Coronary artery (tissue), 2 donors: Measurements from ENCODE around the gene TNFRSF8.

Source experiments
- DNase-seq: peaks from one replicate; pipeline ENCODE4 v3.0.0-alpha.2; 2017; ENCODE audit warnings: low spot score
- H3K27ac ChIP-seq, 2 donors: fragments of 200-600 bp; sonication (generic); one replicate each; pipeline ENCODE4 v1.5.1; 2016 to 2019
- H3K4me3 ChIP-seq: fragments of 200-600 bp; sonication (generic); 2 replicates; pipeline ENCODE4 v1.5.1; 2016; ENCODE audit warnings: mild to moderate bottlenecking, moderate library complexity
- TF ChIP-seq, protein P1 (sequence below): fragments of 200-600 bp; sonication (generic); IDR thresholded peaks from one replicate; pipeline ENCODE4 v1.5.1; 2019; ENCODE audit warnings: antibody characterized with exemption

The TNFRSF8 gene

GRCh38 chr1:12186679-12186985 lies 123.5 kb downstream of the TNFRSF8 start:
- peak overlapping the region in 1 of 2 donors; percentile 89 for H3K27ac ChIP-seq
- DNase-seq, result no peak
- no peak overlapping the region for H3K4me3 ChIP-seq
- TF ChIP-seq, protein P1, sequence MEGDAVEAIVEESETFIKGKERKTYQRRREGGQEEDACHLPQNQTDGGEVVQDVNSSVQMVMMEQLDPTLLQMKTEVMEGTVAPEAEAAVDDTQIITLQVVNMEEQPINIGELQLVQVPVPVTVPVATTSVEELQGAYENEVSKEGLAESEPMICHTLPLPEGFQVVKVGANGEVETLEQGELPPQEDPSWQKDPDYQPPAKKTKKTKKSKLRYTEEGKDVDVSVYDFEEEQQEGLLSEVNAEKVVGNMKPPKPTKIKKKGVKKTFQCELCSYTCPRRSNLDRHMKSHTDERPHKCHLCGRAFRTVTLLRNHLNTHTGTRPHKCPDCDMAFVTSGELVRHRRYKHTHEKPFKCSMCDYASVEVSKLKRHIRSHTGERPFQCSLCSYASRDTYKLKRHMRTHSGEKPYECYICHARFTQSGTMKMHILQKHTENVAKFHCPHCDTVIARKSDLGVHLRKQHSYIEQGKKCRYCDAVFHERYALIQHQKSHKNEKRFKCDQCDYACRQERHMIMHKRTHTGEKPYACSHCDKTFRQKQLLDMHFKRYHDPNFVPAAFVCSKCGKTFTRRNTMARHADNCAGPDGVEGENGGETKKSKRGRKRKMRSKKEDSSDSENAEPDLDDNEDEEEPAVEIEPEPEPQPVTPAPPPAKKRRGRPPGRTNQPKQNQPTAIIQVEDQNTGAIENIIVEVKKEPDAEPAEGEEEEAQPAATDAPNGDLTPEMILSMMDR, result no peak

GRCh38 chr1:12188115-12188514 lies 125.0 kb downstream of the TNFRSF8 start:
- TF ChIP-seq, protein P1, result no peak
- H3K27ac ChIP-seq, result peak overlapping the region in 1 of 2 donors; percentile 37
- no peak overlapping the region for H3K4me3 ChIP-seq
- no peak for DNase-seq

- H3K27ac ChIP-seq, result no peak overlapping the region
These were observed 125.7 kb downstream of the TNFRSF8 start for GRCh38 chr1:12188657-12189327.

GRCh38 chr1:12189328-12189682 lies 126.2 kb downstream of the TNFRSF8 start:
- DNase-seq, result no peak
- H3K27ac ChIP-seq, result no peak overlapping the region
- TF ChIP-seq, protein P1, result no peak
- no peak overlapping the region for H3K4me3 ChIP-seq

More at GRCh38 chr1:12188657-12189327, 125.7 kb downstream of the TNFRSF8 start:
- no peak for DNase-seq
- no peak overlapping the region for H3K4me3 ChIP-seq
- TF ChIP-seq, protein P1, result no peak

DNA sequence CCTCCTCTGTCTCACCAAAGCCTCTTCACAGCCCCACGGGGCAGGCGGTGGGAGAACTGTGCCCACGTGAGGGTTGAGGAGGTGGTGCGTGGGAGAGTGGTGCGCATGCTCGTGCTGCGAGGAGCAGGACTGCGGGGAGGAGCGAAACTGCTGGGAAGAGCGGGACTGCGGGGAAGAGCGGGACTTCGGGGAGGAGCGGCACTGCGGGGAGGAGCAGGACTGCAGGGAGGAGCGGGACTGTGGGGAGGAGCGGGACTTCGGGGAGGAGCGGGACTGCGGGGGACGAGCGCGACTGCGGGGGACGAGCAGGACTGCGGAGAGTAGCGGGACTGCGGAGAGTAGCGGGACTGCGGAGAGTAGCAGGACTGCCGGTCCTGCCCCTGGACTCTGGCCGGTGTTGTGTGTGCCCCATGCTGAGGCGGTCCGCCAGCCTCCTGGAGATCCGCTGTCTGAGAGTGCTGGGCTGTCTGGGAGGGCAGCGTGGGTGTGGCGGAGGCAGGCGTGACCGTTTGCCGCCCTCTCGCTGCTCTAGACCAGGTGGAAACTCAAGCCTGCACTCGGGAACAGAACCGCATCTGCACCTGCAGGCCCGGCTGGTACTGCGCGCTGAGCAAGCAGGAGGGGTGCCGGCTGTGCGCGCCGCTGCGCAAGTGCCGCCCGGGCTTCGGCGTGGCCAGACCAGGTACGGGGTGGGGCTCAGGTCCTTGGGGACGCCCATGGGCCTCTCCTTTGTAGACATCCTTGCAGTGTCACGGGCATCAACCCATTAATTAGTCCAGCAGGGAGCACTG lies 128.3 kb downstream of the TNFRSF8 start:
- TF ChIP-seq, protein P1, result no peak

More for the DNA sequence above, 128.3 kb downstream of the TNFRSF8 start:
- no peak for DNase-seq
- Histone ChIP-seq H3K4me3 (no peak overlapping the region), H3K27ac (no peak overlapping the region)
